ENCODE measurements around the gene SPDYE3. TPM values are rescaled to one million over a fixed set of nuclear protein-coding genes. Genes with fewer than 3 reads are reported as not detected.

SPDYE3 gene
- total RNA-seq, 1 donor from 2014 or later, result not detected

DNA sequence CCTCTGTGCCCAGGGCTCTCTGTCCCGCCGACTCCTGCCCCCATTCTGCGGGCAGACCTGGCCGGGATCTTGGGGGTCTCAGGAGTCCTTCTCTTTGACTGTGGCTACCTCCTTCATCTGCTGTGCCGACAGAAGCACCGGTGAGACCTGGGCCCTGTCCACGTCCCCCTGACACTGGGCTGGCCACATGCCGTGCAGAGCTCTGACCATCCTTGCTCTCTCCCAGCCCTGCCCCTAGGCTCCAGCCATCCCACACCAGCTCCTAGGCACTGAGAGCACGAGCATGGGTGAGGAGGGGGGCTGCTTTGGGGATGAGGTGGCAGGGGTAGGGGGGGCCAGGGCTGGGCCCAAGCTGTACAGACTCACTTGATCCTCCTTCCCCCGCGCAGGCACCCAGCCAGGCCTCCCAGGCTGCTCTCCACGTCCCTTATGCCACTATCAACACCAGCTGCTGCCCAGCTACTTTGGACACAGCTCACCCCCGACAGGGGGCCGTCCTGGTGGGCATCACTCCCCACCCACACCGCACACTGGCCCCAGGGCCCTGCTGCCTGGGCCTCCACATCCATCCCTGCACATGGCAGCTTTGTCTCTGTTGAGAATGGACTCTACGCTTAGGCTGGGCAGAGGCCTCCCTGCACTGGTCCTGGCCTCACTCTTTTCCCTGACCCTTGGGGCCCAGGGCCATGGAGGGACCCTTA is 45.6 kb downstream of the SPDYE3 start:
- Mint-ChIP-seq H3K27ac (no peak overlapping the region), H3K27me3 (no peaks in the 10 kb centered on the region), H3K4me3 (no peak overlapping the region), H3K4me1 (peaks cover 16% of the 10 kb centered on the region), H3K36me3 (ENCODE audit: low read depth) (peaks cover 72% of the 10 kb centered on the region), H3K9me3 (no peaks in the 10 kb centered on the region)
- ATAC-seq (ENCODE audit: low read depth) (no peak), DNase-seq (no peak)
- TF ChIP-seq, protein P1, sequence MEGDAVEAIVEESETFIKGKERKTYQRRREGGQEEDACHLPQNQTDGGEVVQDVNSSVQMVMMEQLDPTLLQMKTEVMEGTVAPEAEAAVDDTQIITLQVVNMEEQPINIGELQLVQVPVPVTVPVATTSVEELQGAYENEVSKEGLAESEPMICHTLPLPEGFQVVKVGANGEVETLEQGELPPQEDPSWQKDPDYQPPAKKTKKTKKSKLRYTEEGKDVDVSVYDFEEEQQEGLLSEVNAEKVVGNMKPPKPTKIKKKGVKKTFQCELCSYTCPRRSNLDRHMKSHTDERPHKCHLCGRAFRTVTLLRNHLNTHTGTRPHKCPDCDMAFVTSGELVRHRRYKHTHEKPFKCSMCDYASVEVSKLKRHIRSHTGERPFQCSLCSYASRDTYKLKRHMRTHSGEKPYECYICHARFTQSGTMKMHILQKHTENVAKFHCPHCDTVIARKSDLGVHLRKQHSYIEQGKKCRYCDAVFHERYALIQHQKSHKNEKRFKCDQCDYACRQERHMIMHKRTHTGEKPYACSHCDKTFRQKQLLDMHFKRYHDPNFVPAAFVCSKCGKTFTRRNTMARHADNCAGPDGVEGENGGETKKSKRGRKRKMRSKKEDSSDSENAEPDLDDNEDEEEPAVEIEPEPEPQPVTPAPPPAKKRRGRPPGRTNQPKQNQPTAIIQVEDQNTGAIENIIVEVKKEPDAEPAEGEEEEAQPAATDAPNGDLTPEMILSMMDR (IDR thresholded peaks at IDR 0.05), result no peak
- intact Hi-C loops (cut with micrococcal nuclease), result no loop called here
- ChIA-PET POLR2A (interaction anchor here (0.6 to 2.0 kb wide), 3 partner anchors 15 to 347 kb away, joined by 3 to 8 read pairs (median 5); no protein-coding TSS in a partner anchor), CTCF (interaction anchor here (1.8 kb wide), 1 partner anchor 8 kb away, joined by 4 read pairs; no protein-coding TSS in a partner anchor)

DNA sequence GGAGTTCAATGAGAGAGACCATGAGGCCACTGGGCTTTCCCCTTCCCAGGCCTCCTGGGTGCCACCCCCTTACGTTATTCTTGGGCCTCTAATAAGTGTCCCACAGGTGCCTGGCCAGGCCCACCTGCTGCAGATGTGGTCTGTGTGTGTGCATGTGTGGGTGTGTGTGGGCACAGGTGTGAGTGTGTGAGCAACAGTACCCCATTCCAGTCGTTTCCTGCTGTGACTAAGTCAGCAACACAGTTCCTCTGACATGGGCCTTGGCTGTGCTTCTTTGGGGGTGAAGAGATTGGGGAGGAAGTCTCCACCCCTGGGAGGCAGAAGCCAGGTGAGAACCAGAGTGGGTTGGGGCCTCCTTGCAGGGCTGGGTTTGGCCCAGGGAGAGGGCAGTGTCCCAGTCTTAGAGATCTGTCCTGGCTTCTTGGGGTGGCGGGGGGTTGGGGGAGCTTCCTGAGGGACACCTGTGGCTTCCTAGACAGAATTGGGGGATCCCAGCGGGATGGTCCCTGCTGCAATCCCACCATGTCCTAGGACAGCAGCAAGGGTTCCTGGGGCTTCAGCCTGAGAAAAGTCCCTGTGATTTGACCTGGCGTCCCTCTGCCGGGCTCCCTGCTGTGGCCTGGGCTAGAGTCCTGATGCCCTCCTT is 46.3 kb downstream of the SPDYE3 start:
- H3K4me1 Mint-ChIP-seq, result peaks cover 23% of the 10 kb centered on the region
- intact Hi-C loops (cut with micrococcal nuclease), result no loop called here
- ATAC-seq (ENCODE audit: low read depth) (no peak), DNase-seq (no peak)
- ChIA-PET CTCF (interaction anchor here (1.8 kb wide), 1 partner anchor 9 kb away, joined by 4 read pairs; no protein-coding TSS in a partner anchor), POLR2A (interaction anchor here (0.6 to 2.0 kb wide), 2 partner anchors 15 to 347 kb away, joined by 5 to 8 read pairs; no protein-coding TSS in a partner anchor)
- H3K9me3 Mint-ChIP-seq, result no peaks in the 10 kb centered on the region
- TF ChIP-seq, protein P1 (IDR thresholded peaks at IDR 0.05), result no peak
- H3K36me3 Mint-ChIP-seq (ENCODE audit: low read depth), result peaks cover 75% of the 10 kb centered on the region
- H3K4me3 Mint-ChIP-seq, result no peak overlapping the region
- peak overlapping the region; percentile 53 for H3K27ac Mint-ChIP-seq
- no peaks in the 10 kb centered on the region for H3K27me3 Mint-ChIP-seq

DNA sequence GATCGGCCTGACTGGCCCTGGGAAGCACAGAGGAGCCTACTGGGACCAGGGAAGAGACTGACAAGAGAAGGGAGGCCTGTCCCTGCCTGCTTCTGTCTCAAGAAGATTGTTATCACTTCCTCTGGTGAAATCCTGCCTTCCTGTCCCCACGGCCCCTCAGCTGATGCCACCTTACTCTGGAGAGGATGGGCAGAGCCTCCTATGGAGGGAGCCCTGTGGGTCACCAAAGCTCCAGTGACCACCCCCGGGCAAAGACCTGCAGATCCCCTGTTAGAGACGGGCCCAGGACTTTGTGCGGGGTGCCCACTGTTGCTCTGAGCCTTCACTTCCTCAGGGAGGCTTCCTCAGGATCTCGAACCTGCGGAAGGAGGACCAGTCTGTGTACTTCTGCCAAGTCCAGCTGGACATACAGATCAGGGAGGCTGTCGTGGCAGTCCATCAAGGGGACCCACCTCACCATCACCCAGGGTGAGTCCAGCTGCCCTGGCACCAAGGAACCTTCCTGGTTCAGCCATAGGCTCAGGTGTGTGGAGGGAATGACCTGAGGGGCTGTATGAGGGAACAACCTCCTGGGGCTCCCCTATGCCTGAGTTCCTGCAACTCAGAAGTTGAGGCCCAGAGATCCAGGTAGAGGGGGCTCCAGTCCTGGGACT is 49.0 kb downstream of the SPDYE3 start:
- H3K4me3 Mint-ChIP-seq, result no peak overlapping the region
- intact Hi-C loops (cut with micrococcal nuclease), result no loop called here
- H3K9me3 Mint-ChIP-seq, result no peaks in the 10 kb centered on the region
- no peak for DNase-seq
- no peak for ATAC-seq (ENCODE audit: low read depth)
- POLR2A ChIA-PET, result no interaction called here
- TF ChIP-seq, protein P1 (IDR thresholded peaks at IDR 0.05), result no peak
- no peaks in the 10 kb centered on the region for H3K27me3 Mint-ChIP-seq
- H3K4me1 Mint-ChIP-seq, result peaks cover 30% of the 10 kb centered on the region
- H3K27ac Mint-ChIP-seq, result no peak overlapping the region
- CTCF ChIA-PET, result interaction anchor here (1.8 to 2.1 kb wide), 2 partner anchors 51 to 94 kb away, joined by 5 to 6 read pairs; no protein-coding TSS in a partner anchor
- peaks cover 76% of the 10 kb centered on the region for H3K36me3 Mint-ChIP-seq (ENCODE audit: low read depth)

DNA sequence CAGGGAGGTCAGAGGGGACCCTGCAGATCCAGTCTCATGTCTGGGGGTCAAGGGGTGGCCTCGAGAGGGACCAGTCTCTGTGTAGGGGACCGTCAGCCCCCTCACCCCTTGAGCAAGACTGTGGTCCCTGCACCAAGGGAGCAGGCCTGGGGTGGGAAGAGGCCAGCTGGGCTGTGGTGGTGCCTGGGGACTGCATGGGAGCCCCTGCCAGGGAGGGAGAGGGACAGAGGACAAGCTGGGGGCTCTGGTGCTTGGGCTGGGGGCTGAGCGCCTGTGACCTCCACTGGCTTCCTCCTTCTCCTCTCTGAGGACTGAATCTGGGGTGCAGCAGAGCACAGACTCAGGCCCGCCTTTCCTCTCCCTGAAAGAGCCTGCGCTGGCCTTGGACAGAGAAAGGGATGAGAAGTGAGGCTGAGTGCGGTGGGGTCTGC is 49.6 kb downstream of the SPDYE3 start:
- ChIA-PET POLR2A (interaction anchor here (0.5 kb wide), 1 partner anchor 223 kb away, joined by 3 read pairs; no protein-coding TSS in a partner anchor), CTCF (interaction anchor here (1.8 to 2.1 kb wide), 2 partner anchors 50 to 93 kb away, joined by 5 to 6 read pairs; no protein-coding TSS in a partner anchor)
- Mint-ChIP-seq H3K27ac (no peak overlapping the region), H3K9me3 (no peaks in the 10 kb centered on the region), H3K27me3 (no peaks in the 10 kb centered on the region), H3K36me3 (ENCODE audit: low read depth) (peaks cover 81% of the 10 kb centered on the region), H3K4me1 (peaks cover 28% of the 10 kb centered on the region), H3K4me3 (no peak overlapping the region)
- TF ChIP-seq, protein P1 (IDR thresholded peaks at IDR 0.05), result no peak
- intact Hi-C loops (cut with micrococcal nuclease), result no loop called here
- DNase-seq (no peak), ATAC-seq (ENCODE audit: low read depth) (no peak)
